Measurements from ENCODE around the gene SORCS2.

DNA sequence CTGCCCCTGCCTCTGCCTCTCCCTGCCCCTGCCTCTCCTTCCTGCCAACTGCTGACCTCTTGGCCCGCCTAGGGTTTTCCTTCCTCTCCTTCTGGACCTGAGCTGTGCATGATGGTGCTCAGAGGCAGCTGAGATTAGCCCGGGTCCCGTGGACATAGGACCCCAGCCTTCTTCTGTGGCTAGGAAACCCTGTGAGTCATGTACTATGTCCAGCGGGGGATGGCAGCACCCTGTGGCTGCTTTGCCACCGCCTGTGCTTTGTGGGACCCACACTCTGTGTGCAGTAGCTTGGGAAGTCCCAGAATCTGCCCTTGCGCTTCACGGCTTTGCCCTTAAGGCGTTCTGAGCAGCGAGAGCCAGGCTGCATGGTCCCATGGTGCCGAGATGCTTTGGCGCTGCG is 347.9 kb downstream of the SORCS2 start:
- TF ChIP-seq, protein P1, sequence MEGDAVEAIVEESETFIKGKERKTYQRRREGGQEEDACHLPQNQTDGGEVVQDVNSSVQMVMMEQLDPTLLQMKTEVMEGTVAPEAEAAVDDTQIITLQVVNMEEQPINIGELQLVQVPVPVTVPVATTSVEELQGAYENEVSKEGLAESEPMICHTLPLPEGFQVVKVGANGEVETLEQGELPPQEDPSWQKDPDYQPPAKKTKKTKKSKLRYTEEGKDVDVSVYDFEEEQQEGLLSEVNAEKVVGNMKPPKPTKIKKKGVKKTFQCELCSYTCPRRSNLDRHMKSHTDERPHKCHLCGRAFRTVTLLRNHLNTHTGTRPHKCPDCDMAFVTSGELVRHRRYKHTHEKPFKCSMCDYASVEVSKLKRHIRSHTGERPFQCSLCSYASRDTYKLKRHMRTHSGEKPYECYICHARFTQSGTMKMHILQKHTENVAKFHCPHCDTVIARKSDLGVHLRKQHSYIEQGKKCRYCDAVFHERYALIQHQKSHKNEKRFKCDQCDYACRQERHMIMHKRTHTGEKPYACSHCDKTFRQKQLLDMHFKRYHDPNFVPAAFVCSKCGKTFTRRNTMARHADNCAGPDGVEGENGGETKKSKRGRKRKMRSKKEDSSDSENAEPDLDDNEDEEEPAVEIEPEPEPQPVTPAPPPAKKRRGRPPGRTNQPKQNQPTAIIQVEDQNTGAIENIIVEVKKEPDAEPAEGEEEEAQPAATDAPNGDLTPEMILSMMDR (IDR thresholded peaks at IDR 0.05; ENCODE audit: low read depth, low read length), result no peak
- TF ChIP-seq EZH2phosphoT487 (IDR thresholded peaks at IDR 0.05; ENCODE audit: low read depth), result no peak
